ENCODE data around the gene DACT3.
A peak's percentile ranks its signal among the peaks of the same experiment; 100 is the strongest.
"Not testable (repeated sequence)": the region's sequence is repeated elsewhere in the genome, so short reads cannot be mapped to it uniquely, and the experiment has no call there.

DACT3 gene

DNA sequence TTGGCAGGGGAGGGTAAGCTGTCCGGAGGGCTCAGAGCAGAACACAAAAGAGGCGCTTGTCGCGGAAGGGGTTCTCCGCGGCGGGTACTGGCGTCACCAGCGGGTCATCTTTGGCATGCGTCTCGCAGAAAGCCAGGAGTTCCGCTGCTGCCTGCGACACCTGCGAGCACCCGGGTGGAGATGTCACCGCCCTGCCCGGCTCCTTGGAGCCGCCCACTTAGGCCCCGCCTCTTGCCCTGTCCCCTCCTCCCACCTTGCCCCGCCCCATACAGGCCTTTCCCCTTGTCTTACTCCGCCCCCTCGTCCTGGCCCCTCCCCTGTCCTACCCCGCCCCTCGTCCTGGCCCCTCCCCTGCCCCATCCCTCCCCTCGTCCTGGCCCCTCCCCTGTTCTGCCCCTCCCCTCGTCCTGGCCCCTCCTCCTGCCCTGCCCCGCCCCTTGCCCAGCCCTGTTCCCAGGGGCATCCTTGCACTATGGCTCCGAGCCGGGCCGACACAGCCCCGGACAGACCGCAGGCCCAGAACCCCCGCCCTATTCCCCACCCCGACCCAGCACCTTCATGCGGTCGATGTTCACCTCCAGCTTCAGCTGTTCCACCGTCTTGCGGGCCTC lies 26.8 kb downstream of the DACT3 start:
- DNase-seq (ENCODE audit: low read depth in 2 of 2), result peak; percentile 91 to 92

DNA sequence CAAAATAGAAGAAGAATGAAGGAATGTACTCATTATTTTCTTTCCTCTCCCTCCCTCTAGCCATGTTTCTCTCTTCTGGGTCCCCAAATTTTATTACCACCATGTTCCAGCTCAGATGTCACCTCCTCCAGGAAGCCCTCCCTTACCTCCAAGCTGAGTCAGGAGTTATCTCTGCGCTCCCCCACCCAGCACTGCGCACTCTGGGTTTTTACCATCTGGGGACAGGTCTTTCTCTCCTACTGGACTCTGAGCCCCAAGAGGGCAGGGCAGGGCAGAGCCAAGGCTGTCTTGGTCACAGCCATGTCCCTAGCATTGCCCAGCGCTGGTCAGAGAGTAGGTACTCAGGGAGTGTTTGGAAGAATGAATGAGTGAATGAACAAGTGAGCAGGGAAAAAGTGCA lies 27.9 kb downstream of the DACT3 start:
- no peak for DNase-seq (ENCODE audit: low read depth in 2 of 2)

DNA sequence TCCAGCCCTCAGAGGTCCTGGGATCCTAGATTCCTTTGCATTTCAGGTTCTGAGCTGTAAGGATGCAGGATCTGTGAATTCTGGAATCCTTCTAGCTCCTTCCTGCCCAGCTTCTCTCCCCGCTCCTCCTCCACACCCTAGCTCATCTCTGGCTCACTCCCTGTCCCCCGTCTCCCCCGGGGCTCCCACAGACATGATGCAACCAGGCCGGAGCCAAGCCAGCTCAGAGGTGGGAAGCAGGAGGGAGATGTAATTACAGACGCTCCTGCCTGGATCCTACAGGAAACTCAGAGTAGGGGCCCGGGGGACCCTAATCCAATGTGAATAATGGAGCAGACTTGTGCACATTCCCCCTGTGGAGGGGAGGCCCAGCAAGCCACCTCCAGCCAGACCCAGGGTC lies 29.5 kb downstream of the DACT3 start:
- DNase-seq (ENCODE audit: low read depth in 2 of 2), result no peak

DNA sequence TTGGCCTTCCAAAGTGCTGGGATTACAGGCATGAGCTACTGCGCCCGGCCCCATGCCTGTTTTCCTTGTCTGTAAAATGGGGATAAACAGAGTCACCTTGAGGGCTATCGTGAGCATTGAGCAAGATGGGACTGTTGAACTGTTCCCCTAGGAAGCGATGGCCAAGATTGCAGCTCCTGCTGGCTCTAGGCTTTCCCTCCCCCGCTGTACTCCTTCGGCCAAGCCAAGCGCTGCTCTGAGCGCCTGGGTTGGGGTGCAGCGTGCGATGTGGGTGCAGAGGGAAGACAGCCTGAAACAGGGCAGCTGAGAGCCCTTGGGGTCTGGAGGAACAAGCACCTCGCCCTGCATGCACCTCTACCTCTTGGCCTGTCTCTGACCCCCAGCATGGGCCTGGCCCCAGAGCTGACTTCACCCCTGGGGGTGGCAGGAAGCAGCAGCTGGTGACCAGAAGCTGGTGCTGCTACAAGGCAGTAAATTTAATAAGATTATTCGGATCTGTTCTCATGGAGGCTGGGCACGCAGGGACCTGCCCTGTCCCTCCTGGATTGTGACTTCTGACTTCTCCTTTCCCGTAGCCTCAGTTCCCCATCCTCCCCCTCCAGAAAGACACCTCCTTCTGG lies 30.3 kb downstream of the DACT3 start:
- no peak for DNase-seq (ENCODE audit: low read depth in 2 of 2)

DNA sequence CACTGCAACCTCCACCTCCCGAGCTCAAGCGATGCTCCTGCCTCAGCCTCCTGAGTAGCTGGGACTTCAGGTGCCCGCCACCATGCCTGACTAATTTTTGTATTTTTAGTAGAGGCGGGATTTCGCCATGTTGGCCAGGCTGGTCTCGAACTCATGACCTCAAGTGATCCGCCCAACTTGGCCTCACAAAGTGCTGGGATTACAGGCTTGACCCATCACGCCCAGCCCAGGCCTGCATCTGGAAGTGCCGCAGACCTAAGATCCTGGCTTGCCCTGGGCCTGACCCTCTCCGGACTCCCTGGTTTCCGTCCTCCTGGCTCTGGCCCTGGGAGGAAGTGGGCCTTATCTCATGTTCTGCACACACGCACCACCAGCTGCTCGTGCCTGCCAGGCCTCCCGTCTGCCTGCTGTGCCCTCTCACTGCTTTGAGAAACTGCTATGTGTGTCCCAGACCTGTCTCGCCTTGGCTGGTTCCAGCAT lies 31.4 kb downstream of the DACT3 start:
- no peak for DNase-seq (ENCODE audit: low read depth in 2 of 2)

DNA sequence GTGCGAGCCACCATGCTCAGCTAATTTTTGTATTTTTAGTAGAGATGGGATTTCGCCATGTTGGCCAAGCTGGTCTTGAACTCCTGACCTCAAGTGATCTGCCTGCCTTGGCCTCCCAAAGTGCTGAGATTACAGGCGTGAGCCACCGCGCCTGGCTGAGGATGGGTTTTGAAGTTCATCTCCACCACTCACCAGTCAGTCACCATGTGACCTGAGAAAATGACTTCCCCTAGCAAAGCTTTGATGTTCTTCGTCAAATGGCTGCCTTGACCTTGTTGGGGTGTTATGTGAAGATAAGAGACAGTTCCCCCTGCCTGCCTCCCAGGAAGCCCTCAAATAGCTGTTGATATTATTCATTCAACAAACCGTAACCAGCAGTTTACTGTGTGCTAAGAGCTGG lies 32.0 kb downstream of the DACT3 start:
- not testable (repeated sequence) for DNase-seq (ENCODE audit: low read depth in 2 of 2)

DNA sequence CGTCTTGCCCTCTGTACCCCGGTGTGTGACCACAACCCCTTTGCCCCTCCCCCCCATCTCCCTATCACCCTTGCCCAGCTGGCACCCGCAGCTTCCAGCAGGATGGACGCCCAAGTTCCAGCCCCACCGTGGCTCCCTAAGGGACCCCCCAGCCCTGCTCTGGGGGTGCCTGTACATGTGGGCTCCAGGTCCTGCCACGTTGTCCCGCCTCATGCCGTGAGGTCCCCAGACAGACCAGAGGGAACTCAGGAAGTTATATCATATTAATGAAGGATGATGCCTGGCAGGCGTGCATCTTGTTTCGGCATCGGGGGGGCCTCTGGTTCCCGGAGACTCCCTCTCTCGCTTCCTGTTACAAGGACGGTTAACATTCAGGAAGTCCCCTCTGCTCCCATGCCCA lies 34.5 kb downstream of the DACT3 start:
- DNase-seq (ENCODE audit: low read depth in 2 of 2), result no peak

DNA sequence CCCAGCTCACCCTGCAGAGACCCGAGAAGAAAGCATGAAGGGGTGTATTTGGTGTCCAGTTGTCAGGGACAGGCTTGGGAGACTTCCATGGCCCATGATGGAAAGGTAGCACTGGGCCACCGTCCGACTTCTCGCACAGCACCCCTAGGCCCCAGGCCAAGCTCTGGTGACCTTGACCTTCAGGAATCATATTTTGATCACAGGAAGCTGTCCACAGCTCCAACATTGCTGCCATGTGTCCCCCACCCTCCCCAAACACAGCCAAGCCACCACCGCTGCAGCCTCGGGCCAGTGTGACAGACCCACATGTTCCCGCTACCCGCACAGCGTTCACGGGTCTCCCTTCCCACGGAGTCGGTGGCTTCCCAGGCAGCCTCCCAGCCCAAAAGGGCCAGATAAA lies 35.3 kb downstream of the DACT3 start:
- DNase-seq (ENCODE audit: low read depth in 2 of 2), result no peak

DNA sequence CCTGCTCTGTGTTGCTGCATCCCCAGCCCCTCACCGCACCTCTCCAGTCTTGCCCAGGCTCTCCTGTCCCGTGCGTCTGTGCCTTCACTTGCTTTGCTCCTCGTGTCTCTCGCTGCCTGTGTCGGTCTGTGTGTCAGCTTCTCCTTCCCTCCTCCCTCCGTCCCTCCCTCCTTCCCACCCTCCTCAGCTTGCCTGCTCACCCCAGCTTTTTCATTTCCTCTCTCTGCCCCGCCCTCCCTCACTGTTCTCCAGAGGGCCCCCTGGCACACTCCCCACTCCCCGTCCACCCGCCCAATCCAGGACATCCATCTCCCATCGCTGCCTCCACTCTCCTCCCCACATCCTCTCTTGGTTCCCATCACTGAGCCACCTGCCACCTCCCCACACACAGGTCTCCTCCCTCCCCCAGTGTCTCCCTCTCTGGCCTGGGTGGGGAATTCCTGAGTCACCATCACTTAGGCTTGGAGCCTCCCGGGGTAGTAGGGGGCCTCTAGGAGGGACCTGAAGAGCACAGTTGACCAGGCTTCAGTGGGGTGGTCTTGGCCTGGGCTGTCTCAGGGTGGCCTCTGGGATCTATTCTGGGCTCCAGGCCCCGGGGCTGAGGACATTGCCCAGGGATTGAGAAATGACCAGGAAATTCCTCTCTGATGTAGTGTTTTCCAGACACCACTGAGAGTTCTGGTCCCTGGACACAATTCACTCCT lies 35.9 kb downstream of the DACT3 start, which contains the start of gene PTGIR:
Gene PTGIR, minus strand, starts transcription at position 132 of the 704 bp plus-strand sequence. CDS start 864 bp downstream, outside the sequence.
- no peak for DNase-seq (ENCODE audit: low read depth in 2 of 2)

DNA sequence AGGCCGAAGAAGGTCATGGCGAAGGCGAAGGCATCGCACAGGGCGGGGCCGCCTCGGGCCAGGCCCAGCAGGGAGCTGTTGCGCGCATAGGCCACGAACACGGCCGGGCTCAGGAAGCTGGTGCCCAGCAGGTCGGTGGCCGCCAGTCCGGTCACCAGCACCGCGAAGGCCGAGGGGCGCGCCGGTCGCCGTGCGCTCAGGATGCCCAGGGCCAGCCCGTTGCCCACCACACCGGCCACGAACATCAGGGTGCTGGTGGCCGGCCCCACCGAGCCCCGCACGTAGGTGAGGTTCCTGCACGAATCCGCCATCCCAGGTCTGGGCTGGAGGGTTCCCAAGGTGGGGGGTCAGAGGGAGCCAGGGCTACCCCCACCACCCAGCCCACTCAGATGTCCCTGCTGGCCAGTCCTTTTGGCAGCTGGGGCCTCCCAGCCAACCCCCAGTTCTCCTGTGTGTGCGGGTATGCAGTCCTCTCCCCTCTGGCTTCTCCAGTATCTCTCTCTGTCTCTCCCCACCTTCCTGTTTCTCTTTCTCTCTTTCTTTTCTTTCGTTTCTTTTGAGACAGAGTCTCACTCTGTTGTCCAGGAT lies 37.0 kb downstream of the DACT3 start:
- no peak for DNase-seq (ENCODE audit: low read depth in 2 of 2)

DNA sequence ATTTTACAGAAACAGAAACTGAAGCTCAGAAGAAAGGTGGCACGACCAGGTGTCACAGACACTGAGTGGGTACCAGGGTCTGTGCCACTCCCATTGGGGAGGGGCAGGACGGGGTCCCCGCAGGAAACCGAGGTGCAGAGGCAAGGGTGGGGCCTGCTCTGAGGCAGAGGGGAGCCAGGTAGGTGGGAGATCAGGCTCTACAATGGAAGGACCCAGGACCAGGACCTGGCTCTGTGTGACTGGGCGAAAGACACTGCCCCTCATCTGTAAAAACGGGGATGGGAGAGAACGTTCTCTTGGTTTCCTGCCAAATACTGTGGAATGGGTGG lies 38.9 kb downstream of the DACT3 start:
- DNase-seq (ENCODE audit: low read depth in 2 of 2), result no peak

DNA sequence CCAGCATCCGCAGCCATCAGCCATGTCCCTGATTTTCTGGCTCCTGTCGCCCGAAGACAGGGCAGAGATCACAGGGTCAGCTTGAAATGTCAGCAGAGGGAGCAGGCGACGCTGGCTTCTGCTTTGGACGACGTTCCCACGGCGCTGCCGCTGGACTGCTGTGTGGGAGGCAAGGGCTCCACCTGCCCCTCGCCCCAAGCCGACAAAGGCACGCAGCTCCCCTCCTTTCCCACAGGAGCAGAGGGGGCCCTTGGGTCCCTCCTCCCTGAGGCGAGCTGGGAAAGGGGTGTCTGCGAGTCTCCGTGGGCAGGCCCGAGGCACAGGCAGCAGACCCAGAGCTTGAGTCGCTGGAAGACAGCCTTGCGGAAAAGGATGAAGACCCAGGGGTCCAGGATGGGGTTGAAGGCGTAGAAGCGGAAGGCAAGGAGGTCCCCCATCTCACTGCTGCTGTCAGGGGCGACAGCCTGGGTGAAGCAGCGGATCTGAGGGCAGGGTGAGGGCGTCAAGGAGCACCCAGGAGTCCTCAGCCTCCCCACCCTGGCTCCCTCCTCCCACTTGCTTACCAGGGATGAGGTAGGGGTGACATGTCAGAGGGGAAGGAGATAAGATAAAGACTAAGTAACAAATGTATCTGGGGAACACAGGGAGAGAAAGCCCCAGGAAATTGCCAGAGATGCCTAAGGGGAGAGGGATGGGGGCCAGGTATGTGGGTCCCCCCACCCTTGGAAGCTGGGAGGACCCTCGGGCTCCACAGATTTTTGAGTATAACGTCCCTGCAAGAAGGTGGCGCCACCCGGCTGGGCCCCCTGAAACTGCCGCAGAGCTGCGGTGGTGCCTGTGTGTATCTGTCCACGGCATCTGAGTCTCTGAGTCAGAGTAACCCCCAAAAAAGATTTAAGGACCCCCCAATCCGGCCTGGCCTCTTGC lies 39.5 kb downstream of the DACT3 start:
- no peak for DNase-seq (ENCODE audit: low read depth in 2 of 2)

DNA sequence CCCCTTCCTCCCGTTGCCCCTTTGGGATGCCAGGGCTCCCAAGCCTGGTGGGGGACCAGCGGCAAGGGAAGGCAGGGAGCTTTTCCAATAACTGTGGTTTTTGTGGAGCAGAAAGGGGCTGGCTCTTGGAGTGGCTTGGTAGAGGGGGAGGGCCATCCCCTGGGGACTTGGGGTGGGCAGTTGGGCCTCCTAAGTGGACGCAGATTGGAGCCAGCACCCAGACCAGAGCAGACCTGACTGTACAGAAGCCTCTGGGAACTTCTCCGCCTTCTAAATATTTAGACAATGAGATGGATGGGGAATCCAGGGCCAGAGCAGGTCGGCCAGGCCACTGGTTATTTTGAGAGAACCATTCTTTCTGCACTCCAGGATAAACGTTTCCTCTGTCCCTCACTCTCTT lies 40.3 kb downstream of the DACT3 start:
- DNase-seq (ENCODE audit: low read depth in 2 of 2), result no peak

DNA sequence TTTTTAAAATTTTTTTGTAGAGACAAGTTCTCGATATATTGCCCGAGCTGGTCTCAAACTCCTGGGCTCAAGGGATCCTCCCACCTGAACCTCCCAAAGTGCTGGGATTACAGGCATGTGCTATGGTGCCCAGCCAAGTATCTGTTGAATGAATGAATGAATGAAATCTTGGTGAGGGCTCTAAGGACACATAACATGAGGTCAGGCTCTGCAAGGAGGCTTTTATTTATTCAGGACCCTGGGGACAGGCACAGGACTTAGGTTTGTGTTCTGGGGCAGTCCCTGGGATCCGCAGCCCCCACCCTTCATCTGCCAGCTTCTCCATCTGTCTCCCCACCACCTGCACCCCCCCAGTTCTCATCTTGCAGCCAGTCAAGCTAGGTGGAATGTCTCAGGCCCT lies 40.7 kb downstream of the DACT3 start:
- DNase-seq (ENCODE audit: low read depth in 2 of 2), result no peak

DNA sequence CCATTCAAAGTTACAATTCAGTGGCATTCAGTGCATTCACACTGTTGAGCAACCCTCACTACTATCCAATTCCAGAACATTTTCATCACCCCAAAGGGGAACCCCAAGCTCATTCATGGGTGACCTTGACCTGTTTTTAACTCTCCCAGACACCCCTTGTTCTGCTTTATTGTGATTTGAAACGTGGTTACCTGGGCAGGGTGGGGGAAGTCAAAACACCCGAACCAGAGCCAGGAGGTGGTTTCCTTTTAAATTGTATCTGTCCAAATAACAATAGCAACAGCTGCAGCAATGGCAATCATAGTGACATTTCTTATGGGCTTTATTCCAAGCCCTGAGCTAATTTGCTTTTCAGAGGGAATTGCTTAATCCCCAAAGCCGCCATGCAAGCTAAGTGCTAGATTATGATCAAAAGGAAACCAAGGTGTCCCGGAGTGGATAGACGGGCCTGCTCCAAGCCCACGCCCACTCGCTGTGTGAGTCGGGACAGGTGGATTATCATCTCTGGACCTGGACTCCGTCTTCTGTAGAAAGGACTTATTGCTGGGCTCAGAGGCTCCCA lies 42.2 kb downstream of the DACT3 start:
- DNase-seq (ENCODE audit: low read depth in 2 of 2), result no peak

DNA sequence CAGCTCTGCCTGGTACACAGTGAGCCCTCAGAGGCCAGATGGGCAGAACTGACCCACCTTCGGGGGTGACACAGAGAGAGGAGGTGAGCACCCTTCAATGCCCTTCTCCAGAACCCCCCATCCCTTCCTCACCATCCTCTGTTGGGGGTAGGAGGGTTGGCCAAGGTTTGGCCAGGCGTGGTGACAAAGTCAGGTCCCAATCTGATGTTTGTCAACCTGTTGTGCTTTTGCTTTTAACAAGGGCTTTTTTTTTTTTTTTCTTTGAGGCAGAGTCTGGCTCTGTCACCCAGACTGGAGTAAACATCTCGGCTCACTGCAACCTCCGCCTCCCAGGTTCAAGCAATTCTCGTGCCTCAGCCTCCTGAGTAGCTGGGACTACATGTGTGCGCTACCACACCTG lies 43.4 kb downstream of the DACT3 start:
- DNase-seq (ENCODE audit: low read depth in 2 of 2), result no peak

DNA sequence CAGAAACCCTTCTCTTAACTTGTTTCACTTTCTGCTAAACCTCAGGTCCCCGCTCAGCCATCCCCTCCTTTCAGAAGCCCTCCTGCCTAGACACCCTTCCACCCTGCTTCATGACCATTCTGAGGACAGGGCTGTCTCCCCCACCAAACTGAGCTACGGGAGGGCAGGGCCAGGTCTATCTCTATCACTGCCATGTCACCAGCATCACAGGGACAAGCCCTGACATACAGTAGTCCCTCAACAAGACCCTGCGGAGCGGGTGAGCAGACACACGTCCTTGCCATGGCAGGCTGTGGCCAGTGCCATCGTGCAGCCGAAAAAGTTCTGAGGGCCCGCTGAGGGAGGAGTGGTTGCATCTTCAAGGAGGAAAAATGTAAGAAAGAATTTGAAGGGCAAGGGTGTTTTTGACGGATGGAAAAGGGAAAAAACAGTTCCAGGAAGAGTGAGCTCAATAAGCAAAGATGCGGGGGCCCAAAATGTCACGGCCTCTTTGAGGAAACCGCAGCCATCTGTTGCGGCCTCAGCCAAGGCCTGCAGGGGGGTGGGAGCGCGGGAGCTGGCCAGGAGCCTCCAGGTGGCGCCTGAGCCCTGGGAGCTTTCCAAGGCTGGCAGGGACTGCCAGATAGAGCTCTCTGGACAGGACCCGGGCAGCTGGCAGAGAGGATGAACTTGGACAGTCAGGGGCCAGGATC lies 44.2 kb downstream of the DACT3 start:
- peak in 1 of 2 donors; percentile 56 for DNase-seq (ENCODE audit: low read depth in 2 of 2)

DNA sequence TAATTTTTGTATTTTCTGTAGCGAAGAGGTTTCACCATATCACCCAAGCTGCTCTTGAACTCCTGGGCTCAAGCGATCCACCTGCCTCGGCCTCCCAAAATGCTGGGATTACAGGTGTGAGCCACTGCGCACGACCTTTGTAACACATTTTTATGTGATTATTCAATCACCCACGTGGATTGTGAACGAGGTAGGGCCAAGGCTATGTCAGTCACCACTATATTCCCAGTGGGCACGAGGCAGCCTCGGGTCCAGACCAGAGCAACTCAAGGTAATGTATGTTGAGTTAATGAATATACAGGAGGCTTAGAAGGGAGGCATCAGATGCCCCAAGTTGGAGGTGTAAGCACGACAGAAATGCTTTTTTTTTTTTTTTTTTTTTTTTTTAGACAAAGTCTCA lies 45.0 kb downstream of the DACT3 start:
- DNase-seq (ENCODE audit: low read depth in 2 of 2), result no peak

DNA sequence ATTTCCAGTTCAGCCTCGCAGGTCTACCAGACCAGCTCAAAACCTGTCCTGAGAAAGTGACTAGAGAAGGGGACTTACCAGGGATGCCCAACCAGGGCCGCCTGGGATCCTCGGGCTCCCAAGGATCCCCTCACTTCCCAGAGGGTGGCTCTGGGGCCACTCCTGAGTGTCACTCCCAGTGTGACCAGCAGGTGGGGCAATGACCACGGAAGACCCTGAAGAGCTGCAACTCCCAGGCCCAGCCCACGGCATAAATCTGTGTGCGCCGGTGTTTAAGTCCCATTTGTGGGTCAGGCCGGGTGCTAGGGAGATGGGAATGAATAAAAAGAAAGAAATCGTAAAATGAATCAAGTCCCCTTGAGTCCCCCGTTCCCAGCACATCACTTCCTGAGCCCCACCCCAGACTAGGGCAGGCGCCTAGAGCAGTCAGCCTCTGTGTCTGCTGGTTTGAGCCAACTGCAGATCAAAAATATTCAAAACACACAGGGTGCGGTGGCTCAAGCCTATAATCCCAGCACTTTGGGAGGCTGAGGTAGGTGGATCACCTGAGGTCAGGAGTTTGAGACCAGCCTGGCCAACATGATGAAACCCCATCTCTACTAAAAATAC lies 46.8 kb downstream of the DACT3 start:
- DNase-seq (ENCODE audit: low read depth in 2 of 2), result peak; percentile 67

DNA sequence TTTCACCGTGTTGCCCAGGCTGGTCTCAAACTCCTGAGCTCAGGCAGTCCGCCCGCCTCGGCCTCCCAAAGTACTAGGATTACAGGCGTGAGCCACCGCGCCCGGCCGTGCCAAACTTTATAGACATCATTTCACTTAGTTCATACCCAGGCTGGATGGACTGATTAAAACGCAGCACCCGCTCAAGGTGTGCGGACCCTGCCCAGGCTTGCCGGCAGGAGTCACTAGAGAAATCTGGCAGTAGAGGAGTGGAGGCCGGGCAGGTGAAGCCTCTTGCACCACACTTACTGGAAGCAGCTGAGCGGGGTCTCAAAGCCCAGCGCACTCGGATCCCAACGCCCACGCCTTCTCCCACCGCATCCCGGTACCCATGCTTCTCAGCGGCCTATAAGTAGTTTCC lies 47.5 kb downstream of the DACT3 start:
- no peak for DNase-seq (ENCODE audit: low read depth in 2 of 2)
